Lower leg skin (tissue), 3 donors: ENCODE data around the gene PLXDC2.

Source experiments
- CTCF ChIP-seq, 3 donors: fragments of 450-650 bp; IDR thresholded peaks; one replicate each; pipeline ENCODE4 v1.5.1; 2016; ENCODE audit warnings: antibody characterized with exemption in 3 of 3, mild to moderate bottlenecking in 3 of 3, moderate library complexity in 2 of 3
- POLR2A ChIP-seq, 2 donors: fragments of 450-650 bp; IDR thresholded peaks; one replicate each; pipeline ENCODE4 v1.6.1; 2016 to 2017; ENCODE audit warnings: antibody characterized with exemption in 2 of 2, mild to moderate bottlenecking in 1 of 2, moderate library complexity in 1 of 2

DNA sequence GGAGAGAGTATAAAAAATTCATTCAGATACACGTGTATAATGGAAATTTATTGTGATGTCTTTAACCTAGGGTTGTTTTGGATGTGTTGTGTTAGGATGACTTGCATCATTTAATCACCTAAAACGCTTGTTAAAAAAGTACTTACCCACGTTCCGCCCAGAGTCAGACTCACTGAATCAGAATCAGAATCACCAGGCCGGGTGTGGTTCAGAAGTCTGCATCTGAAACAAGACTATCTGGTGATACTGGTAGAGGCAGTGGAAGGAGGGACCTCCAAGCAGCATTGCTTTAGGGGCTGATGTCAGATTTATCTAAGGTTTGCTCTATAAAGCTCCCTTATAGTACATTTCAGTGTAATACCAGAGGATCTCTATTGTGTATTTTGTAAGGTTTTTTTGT lies 20.5 kb upstream of the PLXDC2 start:
- TF ChIP-seq POLR2A (IDR thresholded peaks at IDR 0.05): no peak
- TF ChIP-seq CTCF (IDR thresholded peaks at IDR 0.05): no peak
